Measurements from ENCODE around the gene WDPCP. TPM values are rescaled to one million over a fixed set of nuclear protein-coding genes. Genes with fewer than 3 reads are reported as not detected.
"Not testable (repeated sequence)": the region's sequence is repeated elsewhere in the genome, so short reads cannot be mapped to it uniquely, and the experiment has no call there.

Gene WDPCP
- total RNA-seq, 1 donor from 2014 or later, result 16.6 TPM

- intact Hi-C loops (cut with DNase I), result no loop called here
- ATAC-seq (no peak), DNase-seq (ENCODE audit: low spot score) (no peak)
Observed at GRCh38 chr2:63424329-63425078, 163.8 kb downstream of the WDPCP start.

- ATAC-seq (no peak), DNase-seq (ENCODE audit: low spot score) (no peak)
- intact Hi-C loops (cut with DNase I), result no loop called here
Observed at GRCh38 chr2:63422556-63422955, 165.7 kb downstream of the WDPCP start.

- DNase-seq (ENCODE audit: low spot score) (no peak), ATAC-seq (no peak)
- intact Hi-C loops (cut with DNase I), result no loop called here
Observed at GRCh38 chr2:63408530-63408929, 179.7 kb downstream of the WDPCP start.

- no peak for ATAC-seq
- DNase-seq (ENCODE audit: low spot score), result no peak
- intact Hi-C loops (cut with DNase I), result no loop called here
Observed at GRCh38 chr2:63406641-63407040, 181.6 kb downstream of the WDPCP start.

- DNase-seq (ENCODE audit: low spot score) (no peak), ATAC-seq (no peak)
- intact Hi-C loops (cut with DNase I), result no loop called here
Observed at GRCh38 chr2:63403820-63404219, 184.5 kb downstream of the WDPCP start.

GRCh38 chr2:63402889-63403288 lies 185.4 kb downstream of the WDPCP start:
- intact Hi-C loops (cut with DNase I); DNase-seq (ENCODE audit: low spot score); ATAC-seq: not testable (repeated sequence)

- DNase-seq (ENCODE audit: low spot score) (no peak), ATAC-seq (no peak)
- intact Hi-C loops (cut with DNase I), result no loop called here
Observed at GRCh38 chr2:63399156-63399555, 189.1 kb downstream of the WDPCP start.

- intact Hi-C loops (cut with DNase I), result no loop called here
- DNase-seq (ENCODE audit: low spot score) (no peak), ATAC-seq (no peak)
Observed at GRCh38 chr2:63379451-63379850, 208.8 kb downstream of the WDPCP start.

GRCh38 chr2:63378589-63378988 lies 209.7 kb downstream of the WDPCP start:
- ATAC-seq (no peak), DNase-seq (ENCODE audit: low spot score) (no peak)
- intact Hi-C loops (cut with DNase I), result no loop called here

GRCh38 chr2:63374341-63374740 lies 213.9 kb downstream of the WDPCP start:
- no peak for DNase-seq (ENCODE audit: low spot score)
- no peak for ATAC-seq
- intact Hi-C loops (cut with DNase I), result no loop called here

DNA sequence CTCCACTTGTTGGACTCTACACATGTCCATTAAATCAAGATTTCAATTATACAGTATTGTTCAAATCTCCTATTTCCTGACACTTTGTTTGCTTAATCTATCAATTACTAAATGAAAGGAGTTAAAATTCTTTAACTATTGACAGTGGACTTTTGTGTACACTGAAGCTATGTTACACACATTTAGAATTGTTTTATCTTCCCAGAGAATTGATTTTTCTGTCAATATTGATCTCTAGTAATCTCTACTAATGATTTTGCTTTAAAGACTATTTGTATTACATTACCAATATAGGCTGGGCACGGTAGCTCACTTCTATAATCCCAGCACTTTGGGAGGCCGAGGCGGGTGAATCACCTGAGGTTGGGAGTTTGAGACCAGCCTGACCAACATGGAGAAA lies 215.7 kb downstream of the WDPCP start:
- no peak for DNase-seq (ENCODE audit: low spot score)
- no peak for ATAC-seq
- intact Hi-C loops (cut with DNase I), result no loop called here

DNA sequence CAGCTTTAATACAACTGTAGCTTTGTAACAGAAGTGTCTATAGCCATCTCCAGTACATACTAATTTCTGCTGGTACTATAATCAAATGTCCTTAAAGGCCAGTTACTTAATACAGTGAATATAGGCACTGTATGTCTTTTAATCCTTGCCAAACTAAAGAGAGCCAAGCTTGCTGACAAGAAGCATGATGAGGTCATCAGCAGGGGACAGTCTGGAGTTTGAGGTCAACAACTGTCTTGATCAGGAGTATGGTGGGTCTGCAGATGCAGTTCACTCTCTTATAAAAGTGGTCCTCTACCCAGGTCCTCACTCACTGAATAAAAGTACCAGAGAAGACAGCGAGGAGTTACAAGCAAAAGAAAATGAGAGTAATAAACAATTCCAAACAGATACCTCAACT lies 219.1 kb downstream of the WDPCP start:
- ATAC-seq (no peak), DNase-seq (ENCODE audit: low spot score) (no peak)
- intact Hi-C loops (cut with DNase I), result no loop called here

DNA sequence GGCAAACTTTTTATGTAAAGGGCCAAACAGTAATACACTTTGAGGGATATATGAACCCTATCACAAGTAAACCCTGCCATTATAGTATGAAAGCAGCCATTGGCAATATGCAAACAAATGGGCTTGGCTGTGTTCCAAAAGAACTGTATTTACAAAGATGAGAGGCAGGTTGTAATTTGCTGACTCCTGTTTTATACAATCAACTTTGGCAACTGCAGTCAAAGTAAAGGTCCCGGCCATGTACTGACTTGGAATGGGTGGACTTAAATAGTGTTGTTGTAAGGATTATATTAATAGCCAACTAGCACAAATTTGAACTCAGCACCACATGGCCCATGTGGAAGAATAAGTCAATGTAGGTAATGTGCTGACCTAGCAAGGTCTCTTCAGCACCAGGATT lies 223.4 kb downstream of the WDPCP start:
- ATAC-seq, result no peak
- DNase-seq (ENCODE audit: low spot score), result no peak
- intact Hi-C loops (cut with DNase I), result no loop called here

DNA sequence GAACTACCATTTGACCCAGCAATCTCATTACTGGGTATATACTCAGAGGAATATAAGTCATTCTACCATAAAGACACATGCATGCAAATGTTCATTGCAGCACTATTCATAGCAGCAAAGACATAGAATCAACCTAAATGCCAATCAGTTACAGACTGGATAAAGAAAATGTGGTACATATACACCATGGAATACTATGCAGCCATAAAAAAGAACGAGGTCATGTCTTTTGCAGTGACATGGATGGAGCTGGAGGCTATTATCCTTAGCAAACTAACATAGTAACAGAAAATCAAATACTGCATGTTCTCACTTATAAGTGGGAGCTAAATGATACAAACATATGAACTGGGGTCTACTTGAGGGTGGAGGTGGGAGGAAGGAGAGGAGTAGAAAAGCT lies 230.6 kb downstream of the WDPCP start:
- ATAC-seq, result not testable (repeated sequence)

GRCh38 chr2:63347361-63347760 lies 240.9 kb downstream of the WDPCP start:
- intact Hi-C loops (cut with DNase I), result no loop called here
- no peak for DNase-seq (ENCODE audit: low spot score)
- ATAC-seq, result no peak

More for the DNA sequence above, 230.6 kb downstream of the WDPCP start:
- intact Hi-C loops (cut with DNase I); DNase-seq (ENCODE audit: low spot score): not testable (repeated sequence)

DNA sequence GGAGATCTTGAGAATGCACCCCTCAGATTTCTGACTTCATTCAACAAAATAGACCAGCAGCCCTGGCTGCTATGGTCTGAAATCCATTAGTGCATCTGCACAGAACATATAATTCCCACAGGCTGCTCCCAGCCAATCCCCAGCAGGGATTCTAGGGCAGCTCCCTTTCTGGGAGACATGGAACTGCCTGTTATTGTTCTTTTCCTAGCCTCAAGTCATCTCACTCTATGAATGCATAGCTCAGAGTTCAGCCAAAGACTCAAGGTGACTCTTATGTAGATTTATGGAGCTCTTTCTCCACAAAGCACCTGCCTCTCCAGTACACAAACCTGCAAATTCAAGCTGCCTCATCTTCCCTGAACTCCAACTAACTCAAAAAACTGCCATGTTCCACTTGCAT lies 241.9 kb downstream of the WDPCP start:
- intact Hi-C loops (cut with DNase I), result no loop called here
- no peak for ATAC-seq
- DNase-seq (ENCODE audit: low spot score), result no peak

- no peak for DNase-seq (ENCODE audit: low spot score)
- intact Hi-C loops (cut with DNase I), result no loop called here
Observed at GRCh38 chr2:63345285-63345633, 243.0 kb downstream of the WDPCP start.

DNA sequence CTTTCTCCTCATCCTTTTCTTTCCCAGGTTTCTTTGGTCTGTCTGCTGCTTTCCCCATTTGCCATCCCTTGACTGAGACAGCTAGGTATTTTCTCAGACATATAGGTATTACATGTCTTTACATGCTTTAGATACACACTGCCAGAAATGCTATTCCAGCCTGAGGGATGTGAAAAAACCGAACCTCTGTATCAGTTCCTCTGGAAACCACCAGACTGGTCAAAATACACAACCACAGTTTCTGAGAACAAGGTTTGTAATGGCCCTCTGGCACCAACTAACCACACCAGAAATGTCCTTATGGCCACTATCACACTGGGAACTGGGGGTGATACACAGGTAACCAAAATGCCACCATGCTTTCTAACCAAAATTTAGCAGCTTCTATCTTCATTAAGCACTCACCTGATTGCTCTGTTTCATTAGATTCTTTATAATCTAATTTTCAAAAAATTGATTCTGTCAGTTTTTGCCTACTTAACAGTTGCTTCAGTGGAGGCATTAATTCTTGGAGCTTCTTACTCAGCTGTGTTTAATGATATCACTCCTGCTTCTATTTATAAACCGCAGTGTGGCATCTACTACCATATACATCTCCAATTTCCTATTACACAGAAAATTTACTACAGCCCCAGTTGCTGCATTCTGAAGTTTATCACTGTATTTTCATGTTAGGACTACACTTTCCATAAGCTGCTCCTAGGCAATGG lies 243.5 kb downstream of the WDPCP start:
- no peak for ATAC-seq
- intact Hi-C loops (cut with DNase I), result no loop called here
- DNase-seq (ENCODE audit: low spot score), result no peak

More at GRCh38 chr2:63345285-63345633, 243.0 kb downstream of the WDPCP start:
- ATAC-seq, result no peak

- DNase-seq (ENCODE audit: low spot score) (no peak), ATAC-seq (no peak)
- intact Hi-C loops (cut with DNase I), result no loop called here
Observed at GRCh38 chr2:63343397-63344109, 244.7 kb downstream of the WDPCP start.

- DNase-seq (ENCODE audit: low spot score) (no peak), ATAC-seq (no peak)
- intact Hi-C loops (cut with DNase I), result no loop called here
Observed at GRCh38 chr2:63340443-63340842, 247.8 kb downstream of the WDPCP start.
